Limb (tissue), 2 donors: ENCODE measurements around the gene WNT7B.

Experiments used
- DNase-seq, 2 donors: peaks; one replicate each; pipeline ENCODE4 v3.0.0-alpha.2; 2016; ENCODE audit errors: extremely low spot score in 2 of 2

The WNT7B gene

GRCh38 chr22:45931042-45931441 lies 45.9 kb downstream of the WNT7B start:
- DNase-seq, result no peak

DNA sequence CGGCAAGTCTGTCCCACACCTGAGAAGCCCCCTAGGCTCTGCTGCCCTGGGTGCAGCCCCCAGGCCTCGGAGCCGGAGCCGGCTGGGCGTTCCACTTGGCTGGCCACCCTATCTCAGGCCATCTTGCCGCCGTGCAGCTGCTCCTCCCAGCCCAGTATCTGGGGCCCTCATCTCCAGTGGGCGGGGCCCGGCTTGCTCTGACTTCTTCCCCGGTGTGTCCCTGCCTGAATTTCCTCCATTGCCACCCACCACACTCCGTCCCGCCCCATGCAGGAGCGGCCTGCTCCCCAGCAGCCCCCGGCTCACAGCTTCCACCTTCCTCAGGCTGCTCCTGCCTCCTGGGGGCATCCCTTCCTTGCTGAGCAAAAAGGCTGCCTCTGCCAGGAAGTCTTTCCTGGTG lies 46.6 kb downstream of the WNT7B start:
- DNase-seq, result no peak

- DNase-seq, result no peak
Measured at GRCh38 chr22:45929649-45930048, 47.3 kb downstream of the WNT7B start.

DNA sequence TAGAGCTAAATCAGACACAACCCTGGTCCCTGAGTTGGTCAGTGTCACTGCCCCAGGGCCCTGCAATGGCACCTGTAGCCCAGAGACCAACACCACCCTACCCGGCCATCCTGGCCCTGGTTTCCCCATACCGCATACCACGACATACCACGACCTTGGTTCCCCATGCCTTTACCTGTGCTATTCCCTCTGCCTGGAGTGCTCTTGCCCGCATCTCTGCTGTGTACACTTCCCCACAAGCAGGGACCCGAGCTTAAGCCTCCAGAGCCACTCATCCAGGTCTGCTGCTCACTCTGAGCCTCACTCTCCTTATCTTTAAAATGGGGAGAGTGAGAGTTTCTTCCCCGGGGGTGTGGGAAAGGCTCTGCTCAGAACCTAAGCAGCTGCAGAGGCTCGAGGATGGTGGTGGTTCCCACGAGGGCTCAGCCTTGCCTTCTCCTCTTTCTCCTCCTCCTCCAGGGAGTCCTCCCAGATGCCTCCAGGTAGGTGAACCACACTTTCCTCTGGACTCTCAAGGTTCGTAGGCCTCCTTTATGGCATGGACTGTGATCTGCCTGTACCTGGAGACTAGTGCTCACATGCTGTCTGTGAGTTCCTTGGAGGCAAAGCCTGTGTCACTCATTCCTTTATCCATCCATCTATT lies 48.1 kb downstream of the WNT7B start:
- no peak for DNase-seq

GRCh38 chr22:45927059-45927458 lies 49.9 kb downstream of the WNT7B start:
- no peak for DNase-seq

DNA sequence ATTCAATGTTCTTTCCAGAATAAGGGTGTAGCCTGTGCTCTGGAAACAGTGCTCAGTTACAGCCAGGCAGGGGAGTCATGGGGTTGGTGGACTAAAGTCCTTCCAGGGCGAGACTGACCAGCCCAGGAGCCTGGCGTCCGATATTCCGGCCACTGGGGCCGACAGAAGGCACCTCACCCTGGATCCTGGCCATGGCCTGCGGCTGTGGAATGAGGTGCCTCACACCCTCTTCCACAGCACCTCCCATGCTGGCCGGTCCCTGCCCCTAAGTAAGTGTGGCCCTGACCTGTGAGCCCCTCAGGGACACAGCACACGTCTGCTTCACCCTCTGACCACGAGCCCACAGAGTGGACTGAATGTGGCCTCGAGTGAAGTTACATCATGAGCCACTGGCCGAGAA lies 50.5 kb downstream of the WNT7B start:
- DNase-seq, result no peak

DNA sequence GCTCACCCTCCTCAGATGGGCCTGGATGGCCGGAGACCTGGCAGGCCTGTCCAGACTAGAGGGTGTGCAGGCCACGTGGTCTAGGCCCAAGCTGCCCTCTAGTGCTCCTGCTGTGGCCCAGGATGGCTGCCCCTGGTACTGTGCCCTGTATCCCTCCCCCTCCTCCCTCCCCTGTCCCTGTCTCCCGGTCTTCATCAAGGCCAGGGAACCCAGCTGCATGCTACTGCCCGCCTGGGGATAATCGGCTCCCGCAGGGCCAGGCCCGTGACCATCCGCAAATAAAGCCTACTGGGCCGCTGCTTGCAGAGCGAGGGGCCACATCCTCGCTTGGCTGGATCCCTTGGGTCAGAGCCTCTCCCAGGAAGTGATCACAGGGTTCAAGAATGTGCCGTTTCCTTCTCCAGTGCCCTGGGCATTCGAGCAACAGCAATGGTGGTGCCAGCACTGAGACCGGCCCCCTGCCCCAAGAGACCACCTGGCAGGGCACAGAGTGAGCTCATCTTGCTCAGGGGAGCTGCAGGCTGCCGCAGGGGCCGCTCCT lies 51.1 kb downstream of the WNT7B start:
- no peak for DNase-seq

- no peak for DNase-seq
Measured at GRCh38 chr22:45923835-45924234, 53.1 kb downstream of the WNT7B start.

- DNase-seq, result no peak
Measured at GRCh38 chr22:45923212-45923611, 53.8 kb downstream of the WNT7B start.

GRCh38 chr22:45922661-45923060 lies 54.3 kb downstream of the WNT7B start:
- no peak for DNase-seq

DNA sequence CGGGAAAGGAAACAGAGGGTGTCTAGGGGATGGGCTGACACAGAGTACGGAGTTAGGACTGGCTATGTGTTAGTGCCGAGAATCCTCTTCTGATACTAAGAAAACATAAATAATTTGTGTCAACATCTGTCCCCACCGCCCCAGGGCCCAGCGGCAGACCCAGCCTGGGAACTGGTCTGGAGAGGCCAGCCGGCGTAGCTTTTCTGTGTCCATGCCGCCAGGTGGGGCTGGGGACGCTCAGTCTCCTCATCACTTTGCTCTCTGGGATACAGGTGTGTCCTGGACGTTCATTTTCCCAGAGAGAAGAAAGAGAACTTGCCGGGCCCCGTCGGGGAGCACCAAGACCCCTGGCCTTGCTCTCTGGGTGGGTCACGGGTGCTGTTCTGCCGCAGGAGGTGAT lies 54.7 kb downstream of the WNT7B start:
- no peak for DNase-seq

GRCh38 chr22:45919504-45920286 lies 57.3 kb downstream of the WNT7B start:
- no peak for DNase-seq

GRCh38 chr22:45918459-45919370 lies 58.2 kb downstream of the WNT7B start:
- DNase-seq, result no peak

GRCh38 chr22:45917700-45918458 lies 59.1 kb downstream of the WNT7B start:
- DNase-seq, result no peak

DNA sequence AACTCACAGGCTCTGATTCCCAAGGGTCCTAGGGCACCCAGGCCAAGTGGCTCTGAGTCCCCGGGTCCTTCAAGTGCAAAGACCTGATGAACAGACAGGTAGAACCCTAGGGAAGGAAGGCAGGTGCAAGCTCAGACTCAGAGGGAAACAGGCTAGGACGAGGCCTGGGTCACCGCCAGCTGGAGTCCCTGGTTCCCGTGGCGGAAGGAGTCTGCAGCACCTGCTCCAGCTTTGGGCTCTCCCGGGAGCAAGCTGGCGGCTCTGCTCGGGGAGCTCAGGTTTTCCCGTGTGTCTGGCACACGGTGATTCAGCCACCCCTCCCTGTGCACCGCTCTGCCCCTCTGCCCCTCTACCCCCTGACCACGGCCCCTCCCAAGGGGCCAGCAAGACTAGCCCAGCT lies 59.8 kb downstream of the WNT7B start:
- no peak for DNase-seq

DNA sequence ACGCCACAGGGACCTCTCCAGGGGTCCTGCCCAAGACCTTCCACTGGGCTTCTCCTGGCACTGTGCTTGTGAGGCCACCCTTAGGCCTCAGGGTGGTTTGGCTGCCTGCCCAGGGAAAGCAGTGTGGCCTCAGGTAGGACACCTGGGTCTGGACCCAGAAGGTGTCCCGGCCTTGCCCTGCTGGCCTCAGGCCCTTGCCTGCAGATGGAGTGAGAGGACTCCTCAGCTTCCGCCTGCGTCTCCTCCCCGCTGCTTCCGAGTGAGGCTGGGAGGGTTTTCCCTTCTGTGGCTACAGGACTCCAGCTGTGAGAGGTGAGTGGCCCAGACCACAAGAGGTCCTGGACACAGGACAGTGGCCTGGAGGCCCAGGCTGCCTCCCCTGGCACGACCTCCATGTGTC lies 60.4 kb downstream of the WNT7B start:
- DNase-seq, result no peak

- DNase-seq, result no peak
Measured at GRCh38 chr22:45915841-45916240, 61.1 kb downstream of the WNT7B start.

GRCh38 chr22:45915151-45915550 lies 61.8 kb downstream of the WNT7B start:
- no peak for DNase-seq

DNA sequence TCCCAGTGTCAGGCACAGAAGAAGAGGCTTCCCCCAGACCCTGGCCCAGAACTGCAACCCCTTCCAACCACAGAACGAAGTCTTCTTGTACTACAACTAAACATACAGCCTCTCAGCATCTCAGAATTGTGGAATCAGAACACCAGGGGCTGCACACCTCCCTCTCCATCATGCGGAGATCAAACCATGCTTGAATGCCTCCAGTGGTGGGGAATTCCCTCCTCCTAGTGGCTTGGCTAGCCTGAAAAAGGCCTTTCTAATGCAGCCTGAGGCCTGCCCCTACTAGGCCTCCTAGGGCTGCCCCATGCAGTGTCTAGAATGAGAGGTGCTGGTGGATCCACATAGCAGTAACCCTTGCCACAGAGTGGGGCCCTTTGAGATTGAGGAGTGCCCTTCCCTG lies 62.7 kb downstream of the WNT7B start:
- DNase-seq, result no peak

DNA sequence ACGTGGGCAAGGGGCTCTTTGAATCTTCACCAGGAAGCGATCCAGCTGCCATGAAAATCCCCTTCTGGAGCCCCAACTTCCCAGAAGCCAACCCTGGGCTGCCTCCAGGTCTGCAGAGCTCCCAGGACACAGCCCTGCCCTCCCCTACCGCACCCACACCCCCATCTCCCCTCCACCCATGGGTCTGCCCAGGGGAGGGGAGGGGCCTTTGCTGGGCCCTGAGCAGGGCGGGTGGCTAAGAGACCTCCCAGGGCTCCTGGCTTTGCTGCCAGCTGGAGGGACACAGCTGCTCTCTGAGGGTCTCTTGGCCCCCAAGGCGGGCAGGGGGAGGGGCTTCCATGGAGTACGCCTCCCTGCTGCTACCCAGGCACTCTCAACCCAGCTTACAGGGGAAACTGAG lies 64.1 kb downstream of the WNT7B start:
- no peak for DNase-seq

GRCh38 chr22:45911601-45912271 lies 65.2 kb downstream of the WNT7B start:
- no peak for DNase-seq
